SHP77 treated with DMSO at 0.1 percent for 48 hours (cell line): Measurements from ENCODE around the gene TXLNA.
A peak's percentile ranks its signal among the peaks of the same experiment; 100 is the strongest.

Experiments used
- DNase-seq: peaks from one replicate; lab custom pipeline; 2025; lab: John Stamatoyannopoulos, UW

TXLNA gene

DNA sequence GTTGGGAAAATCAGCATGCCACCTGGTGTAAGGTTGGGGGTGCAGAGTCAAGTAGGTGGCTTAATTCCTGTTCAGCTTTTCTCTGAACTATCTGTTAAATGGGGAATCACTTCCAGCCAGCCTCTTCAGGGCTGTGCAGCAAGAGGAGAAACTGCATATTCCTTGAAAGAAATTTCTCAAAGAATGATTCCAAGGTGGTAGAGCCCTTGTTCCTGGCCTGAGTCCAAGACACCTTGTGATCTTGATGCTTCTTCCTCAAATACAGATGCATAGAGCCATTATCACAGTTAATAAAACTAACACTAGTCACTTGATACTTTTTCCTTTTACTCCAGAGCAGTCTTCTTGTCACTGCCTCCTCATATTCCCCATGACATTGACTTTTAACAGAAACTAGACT is 5.2 kb downstream of the TXLNA start:
- DNase-seq: no peak

DNA sequence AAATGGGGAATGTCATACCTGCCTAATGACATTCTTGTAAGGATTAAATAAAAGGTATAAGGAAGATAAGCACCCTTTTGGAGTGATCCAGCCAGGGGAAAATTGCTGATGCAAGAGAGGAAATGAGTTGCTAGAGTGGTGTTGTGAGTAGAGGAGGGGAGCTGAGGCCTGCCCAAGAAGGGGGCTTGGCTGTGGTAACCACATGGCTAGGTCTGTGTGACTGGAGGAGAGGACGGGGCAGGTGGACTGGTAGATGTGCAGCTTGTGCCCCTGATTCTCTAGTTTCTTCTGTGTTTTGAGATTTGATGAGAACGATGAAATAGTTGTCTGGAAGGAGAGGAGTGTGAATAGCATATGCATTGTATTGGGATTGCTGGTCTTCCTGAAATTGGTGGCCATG is 6.6 kb downstream of the TXLNA start:
- DNase-seq: no peak

DNA sequence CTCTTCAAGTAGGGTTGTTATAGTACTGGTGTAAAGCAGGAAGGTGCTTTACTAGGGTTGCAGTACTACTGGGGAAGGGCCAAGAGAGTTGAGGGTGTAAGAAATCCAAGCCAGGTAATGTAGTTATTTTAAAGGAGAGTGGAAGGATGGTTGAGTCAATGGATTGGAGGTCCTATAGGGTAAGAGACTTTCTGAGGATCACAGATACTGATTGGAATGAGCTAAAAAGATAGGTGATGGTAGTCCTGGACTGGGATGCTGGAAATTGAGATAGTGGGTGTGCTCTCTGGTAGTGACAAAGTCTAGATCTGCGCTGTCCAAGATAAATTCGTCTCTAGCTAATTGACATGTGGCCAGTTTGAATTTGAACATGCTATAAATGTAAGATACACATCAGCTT is 7.0 kb downstream of the TXLNA start:
- DNase-seq: no peak

DNA sequence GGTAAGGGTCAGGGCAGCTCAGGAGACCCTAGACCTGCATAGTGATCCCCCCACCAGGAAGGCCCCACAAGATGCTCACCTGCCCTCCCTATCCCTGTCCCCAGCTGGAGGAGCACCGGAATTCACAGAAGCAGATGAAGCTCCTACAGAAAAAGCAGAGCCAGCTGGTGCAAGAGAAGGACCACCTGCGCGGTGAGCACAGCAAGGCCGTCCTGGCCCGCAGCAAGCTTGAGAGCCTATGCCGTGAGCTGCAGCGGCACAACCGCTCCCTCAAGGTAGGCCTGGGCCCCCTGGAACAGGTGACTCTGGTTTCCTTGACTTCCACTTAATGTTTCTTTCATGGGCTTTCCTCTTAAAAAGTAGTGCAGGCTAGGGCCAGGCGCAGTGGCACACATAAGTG is 8.4 kb downstream of the TXLNA start:
- no peak for DNase-seq

DNA sequence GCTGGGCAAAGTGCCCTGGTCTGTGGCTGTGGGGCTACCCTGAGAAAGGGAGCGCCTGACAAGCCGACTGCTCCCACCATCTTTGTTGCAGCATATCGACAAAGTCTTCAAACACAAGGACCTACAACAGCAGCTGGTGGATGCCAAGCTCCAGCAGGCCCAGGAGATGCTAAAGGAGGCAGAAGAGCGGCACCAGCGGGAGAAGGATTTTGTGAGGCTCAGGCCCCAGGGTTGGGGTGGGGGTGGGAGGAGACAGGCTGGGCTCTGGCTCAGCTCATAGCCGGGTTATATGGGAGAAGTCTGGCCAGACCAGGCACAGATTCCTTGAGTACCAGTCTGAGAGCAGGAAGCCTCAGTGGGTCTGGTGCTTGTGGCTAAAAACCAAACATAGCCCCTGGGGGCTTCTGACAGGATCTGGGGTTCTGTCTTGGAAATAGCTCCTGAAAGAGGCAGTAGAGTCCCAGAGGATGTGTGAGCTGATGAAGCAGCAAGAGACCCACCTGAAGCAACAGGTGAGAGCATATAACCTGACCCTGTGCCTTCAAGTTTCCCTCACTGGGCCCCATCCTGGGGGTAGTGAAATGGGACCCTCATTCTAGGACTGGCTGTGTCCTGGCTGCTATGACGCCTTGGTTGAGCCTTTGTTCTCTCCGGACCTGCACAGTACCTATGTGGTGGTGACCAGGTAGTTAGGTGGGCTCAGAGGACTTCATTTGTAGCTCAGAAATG is 12.9 kb downstream of the TXLNA start:
- DNase-seq: no peak

DNA sequence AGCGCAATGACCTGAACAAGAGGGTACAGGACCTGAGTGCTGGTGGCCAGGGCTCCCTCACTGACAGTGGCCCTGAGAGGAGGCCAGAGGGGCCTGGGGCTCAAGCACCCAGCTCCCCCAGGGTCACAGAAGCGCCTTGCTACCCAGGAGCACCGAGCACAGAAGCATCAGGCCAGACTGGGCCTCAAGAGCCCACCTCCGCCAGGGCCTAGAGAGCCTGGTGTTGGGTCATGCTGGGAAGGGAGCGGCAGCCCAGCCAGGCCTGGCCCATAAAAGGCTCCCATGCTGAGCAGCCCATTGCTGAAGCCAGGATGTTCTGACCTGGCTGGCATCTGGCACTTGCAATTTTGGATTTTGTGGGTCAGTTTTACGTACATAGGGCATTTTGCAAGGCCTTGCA is 15.5 kb downstream of the TXLNA start:
- DNase-seq: no peak

DNA sequence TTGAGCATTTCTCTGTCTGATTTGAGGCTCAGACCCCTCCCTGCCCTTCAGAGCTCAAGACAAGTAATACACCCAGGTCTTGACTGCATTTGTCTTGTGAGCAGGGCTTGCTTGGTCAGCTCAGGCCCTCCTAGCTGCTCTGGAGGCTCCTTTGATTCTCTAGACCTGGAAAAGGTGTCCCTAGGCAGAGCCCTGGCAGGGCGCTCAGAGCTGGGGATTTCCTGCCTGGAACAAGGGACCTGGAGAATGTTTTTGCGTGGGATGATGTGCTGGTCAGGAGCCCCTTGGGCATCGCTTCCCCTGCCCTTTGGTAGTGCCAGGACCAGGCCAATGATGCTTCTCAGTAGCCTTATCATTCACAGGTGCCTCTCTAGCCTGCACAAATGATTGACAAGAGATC is 16.1 kb downstream of the TXLNA start:
- DNase-seq: no peak

DNA sequence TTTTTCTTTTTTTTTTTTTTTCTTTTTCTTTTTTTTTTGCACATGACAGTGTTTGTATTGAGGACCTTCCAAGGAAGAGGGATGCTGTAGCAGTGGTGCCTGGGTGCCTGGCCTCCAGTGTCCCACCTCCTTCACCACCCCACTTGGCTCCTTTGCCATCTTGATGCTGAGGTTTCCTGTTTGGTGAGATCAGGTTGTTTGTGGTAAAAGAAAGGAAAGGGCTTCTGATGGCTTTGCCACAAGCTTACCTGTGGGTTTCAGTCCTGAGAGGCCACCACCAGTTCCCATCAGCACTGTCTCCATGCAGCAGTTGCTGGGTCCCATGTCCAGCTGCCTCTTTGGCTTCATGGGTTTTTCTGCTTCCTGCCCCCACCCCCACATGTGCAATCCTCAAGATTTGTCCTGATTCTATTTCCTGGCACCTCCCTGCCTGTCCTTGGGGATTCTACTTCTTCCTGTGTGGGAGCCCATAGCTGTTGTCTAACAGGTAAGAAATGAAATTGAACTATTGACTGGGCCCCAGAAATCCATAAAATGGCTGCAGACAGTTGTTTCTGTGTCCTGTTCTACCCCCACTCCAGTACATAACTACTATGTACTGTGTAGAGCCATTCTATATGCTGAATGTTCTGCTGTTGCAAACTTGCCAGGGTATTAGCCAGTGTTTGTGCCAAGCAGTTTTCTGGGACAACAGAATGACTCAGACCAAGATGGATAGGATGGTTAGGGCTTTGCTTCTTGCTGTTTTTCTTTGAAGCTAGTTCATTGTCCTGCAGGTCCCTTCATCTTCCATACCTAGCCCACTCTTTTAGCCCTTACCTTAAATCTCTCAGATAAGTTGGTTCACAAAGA is 16.7 kb downstream of the TXLNA start:
- DNase-seq: no peak

DNA sequence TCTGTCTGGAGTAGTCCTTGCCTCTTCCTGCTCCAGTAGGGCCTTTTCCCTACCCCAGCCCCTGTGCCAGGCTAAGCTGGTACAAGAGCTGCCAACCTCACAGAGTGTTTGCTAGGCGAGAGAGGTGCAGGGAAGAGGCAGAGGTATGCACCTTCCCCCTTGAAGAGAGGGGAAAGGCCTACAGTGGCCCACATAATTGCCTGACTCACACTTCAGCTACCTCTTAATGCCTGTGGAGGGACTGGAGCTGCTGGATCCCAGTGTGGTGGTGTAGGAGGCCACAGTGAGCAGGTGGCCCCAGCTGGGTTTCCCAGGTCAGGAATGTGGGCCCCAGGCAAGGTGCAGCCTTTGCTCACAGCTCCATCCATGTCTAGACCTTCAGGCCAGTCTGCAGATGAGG is 17.6 kb downstream of the TXLNA start:
- DNase-seq: no peak

DNA sequence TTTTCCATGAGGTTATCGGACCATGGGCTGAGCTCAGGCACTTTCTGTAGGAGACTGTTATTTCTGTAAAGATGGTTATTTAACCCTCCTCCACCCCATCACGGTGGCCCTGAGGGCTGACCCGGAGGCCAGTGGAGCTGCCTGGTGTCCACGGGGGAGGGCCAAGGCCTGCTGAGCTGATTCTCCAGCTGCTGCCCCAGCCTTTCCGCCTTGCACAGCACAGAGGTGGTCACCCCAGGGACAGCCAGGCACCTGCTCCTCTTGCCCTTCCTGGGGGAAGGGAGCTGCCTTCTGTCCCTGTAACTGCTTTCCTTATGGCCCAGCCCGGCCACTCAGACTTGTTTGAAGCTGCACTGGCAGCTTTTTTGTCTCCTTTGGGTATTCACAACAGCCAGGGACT is 18.4 kb downstream of the TXLNA start:
- DNase-seq: no peak

DNA sequence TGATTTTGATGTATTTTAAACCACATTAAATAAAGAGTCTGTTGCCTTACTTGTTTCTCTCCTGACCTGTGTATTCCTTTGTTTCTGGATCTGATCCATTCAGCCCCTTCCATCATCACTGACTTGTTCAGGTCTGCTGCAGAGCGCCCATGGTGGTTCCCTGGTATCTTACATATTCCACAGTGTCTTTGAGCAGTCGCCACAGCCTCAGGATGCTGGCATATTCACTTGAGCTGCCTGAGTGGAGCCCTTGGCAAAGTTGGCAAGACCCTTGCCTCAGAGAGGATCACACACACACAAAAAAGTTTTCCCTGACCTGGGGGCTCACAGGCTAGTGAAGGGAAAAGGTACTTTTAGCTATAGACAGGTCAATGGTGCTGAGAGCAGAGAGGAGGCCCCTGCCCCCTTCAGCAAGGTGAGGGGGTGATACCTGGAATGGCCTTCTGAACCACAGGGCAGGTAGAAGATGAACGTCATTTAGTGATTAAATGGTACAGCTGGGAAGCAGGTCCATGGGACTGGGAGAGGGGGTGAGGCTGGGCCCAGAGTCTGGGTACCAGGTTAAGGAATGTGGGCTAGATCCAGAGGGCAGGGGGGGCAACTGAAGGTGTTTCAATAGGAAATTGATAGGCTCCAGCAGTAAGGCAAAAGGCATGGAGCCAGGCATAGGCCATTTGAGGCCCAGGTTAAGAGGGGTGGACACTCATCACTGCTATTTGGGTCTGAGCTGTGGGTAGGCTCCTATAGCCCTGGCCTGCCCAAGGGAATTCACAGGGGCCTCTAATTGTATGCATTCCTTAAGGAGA is 19.0 kb downstream of the TXLNA start:
- no peak for DNase-seq

DNA sequence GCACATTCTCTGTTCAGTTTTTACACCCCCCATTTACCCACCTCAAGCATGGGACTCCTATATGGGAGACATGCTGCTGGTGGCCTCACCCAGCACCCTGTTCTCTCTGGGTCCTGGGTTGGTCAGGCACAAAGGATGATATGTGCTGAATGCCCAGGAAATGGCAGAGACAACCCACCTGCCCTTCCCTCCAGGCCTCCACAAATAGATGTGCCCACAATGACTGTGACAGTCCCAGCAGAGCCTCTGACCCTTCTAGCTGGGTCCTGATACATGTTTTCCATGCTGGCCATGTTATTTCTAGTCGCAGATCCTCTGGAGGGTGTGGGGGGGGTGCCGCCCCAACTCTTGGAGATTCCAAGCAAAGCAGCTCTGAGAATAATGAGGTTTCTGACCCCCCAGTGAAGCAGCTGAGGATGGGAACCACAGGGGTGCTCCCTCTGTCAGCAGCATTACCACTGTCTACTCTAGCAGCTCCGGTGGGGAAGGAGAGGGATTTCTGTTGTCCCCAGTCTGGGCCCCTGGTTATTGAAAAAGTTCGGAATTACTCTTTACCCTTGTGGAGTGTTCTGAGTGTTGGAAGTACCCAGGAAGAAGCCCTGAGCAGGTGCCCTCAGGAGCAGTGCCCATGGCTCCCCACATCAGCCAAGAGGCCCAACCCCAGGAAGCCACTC is 19.7 kb downstream of the TXLNA start:
- no peak for DNase-seq

DNA sequence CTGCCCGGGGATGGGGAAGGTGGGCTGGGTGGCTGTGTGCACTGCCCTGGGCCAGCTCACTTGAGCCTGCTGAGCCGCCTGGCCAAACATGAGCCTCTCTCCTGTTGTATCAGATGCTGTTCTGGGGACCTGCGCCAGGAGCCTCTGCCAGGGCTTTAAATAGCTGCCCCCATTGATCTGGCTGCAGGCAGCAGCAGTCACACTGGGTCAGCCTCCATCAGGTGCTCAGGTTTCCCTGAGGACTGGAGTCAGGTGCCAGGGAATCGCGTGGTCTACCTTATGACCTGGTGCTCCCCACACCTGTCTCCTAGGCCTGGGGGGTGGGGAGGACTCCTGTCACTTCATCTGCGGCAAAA is 20.2 kb downstream of the TXLNA start:
- no peak for DNase-seq

DNA sequence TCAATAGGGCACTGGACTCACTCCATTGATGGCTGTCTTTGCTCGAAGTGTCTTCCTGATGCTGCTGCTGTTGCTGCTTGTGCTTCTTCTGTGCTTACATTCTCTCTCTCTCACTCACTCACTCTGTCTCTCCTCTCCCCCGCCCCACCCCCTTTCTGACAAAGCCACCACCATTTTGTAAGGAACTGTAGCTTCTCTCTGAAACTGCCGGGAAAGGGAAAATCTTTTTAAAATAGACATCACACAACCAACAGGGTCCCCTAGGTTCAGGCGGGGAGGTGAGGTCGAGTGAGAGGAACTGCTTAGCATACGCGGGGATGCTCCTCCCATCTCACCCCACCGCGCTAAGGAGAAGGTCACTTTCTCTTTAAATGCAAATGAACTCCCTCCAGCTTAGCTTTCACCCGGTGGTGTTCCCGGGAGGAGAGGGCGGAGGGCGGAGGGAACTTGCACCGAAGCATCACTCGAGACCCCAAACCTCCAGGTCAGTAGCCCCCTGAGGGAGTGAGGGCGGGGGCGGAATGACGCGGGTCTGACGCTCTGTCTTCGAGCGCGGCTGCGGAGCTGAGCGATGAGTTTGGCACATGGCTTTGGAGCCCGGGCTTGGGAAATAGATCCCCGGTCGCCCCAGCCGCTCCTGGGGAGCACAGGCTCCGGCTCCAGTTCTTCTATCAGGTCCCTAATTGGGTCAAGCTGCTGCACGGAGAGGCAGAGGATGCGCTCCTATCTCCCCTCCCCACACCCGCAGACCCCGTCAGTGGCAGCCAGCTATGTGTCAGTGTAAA is 20.9 kb downstream of the TXLNA start, which contains the start of gene CCDC28B:
TSS of gene CCDC28B (plus strand) at position 370 of the 785 bp plus-strand sequence. CDS start 1,341 bp downstream, outside the sequence.
- peak; percentile 36 for DNase-seq

DNA sequence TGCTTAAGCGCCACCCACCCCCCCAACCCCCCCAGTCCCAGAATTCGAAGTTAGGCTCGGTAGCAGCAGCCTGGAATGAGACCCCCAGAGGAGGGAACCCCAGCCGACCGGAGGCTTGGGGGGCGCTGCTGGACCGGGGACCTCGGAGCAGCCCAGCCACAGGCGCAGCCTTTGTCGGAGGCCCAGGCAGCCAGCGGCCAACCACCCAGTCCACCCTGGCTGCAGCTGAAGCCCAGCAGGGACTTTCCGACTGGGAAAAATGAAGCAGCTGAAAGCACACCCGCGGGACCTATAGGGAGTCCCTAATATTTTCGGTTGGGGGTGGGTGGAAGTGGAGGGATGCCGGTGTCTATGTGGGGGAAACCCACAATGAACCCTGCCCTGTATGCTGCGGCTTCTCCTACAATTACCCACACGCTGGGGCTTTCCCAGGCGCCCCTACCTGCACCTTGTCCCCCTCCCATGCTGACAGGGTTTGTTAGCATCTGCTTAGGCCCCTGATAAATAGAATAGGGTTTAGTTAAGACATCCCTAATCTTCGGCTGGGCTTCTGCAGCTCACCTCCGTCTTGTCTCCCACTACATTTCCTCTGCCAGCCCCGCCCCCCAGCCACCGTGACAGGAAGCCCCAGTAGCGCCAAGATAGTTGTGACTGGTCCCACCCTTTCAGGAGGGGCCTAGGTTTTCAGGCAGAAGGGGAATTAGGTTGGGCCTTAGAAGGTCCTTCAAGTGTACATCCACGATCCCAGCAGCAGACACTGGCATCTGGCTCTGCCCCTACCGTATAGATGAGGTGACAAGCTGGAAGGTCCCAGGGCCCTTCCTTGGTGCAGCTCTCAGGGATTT is 21.8 kb downstream of the TXLNA start:
- DNase-seq: no peak

DNA sequence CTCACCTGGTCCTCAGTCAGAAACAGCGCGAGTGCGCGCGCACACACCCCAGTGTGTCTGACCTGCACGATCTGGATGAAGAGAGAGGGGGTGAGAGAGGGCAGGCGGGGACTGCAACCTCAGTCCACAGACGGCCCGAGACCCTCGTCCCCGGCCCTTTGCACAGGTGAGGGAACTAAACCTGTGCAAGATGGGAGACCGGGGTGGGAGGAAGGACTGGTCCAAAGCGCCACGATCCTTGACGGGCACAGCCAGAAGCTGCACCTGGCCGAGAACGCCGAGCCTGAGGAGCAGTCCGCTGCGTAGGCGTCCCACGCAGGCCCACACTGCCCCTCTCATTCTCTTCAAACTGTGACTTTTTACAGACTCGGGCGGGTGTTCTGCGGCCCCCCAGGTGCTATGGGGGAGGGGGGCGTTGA is 25.5 kb downstream of the TXLNA start:
- DNase-seq: no peak

DNA sequence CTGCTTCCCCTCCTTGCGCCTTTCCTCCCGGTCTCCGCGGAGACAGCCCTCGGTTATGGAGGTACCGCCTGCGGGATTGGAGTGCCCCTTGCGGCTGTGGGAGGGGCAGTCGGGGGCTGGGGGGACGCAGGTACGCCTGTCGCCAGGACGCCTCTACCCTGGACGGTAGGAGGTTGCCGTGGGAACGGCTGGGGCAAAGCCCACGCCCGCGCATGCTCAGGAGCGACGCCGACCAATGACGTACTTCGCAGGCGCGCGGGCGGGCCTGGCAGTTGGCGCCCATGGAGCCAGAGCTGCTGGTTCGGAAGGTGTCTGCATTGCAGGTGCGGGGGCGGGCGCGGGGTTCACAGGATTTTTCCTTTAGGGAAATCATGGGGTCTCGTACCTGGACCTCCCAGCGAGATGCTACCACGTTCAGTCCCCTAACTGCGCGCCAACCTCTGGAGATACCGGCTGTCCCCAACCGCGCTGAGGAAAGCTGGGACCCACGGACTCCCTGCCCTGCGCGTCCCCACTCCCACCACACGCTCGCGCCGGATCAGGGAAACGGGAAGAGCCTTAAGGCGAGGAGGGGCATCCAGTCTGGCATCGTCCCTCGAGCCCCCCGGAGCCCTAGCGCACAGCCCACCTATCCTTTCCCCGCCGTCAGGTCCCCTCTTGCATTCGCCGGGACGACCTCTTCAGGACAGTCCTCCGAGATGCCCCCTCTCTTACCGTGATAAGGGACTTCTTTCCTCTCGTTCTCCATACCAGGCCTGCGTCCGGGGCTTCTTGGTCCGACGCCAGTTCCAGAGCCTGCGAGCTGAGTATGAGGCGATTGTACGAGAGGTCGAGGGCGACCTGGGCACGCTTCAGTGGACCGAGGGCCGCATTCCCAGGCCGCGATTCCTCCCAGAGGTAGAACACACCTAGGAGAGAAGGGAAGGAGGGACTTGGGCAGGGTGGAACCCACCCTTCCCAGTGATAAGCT is 26.2 kb downstream of the TXLNA start, which contains the start of gene IQCC:
TSS of gene IQCC (plus strand) at position 271 of the 970 bp plus-strand sequence. CDS start at position 282, 11 bp downstream.
- DNase-seq: peak; percentile 86

DNA sequence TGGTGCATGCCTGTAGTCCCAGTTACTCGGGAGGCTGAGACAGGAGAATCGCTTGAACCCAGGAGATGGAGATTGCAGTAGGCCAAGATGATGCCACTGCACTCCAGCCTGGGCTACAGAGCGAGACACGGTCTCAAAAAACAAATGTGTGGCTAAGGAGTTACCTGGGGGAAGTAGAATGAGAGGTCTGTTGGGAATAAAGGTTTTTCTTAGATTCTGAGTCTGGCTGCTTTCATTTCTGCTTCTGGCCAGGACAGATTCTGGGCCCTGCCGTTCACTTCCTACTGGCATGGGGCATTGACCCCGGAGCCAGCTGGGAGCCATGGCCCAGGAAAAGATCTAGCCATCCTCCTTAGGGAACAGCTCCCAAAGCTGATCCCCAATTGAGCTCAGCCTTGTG is 29.0 kb downstream of the TXLNA start:
- no peak for DNase-seq

DNA sequence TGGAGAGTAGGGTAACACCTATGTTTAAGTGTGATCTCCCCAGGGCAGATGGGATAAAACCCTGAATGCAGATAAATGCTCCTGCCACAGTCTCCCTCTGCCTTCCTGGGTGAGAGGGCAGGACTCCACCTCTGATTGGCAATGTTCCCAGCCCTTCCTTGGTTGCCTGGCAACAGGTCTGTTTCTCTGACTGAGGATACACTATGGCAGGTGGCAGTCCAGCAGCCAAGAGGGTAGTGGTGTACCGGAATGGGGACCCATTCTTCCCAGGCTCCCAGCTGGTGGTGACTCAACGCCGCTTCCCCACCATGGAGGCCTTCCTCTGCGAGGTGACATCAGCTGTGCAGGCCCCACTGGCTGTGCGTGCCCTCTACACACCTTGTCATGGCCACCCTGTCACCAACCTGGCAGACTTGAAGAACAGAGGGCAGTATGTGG is 29.4 kb downstream of the TXLNA start, which contains the start of gene DCDC2B:
TSS of gene DCDC2B (plus strand) at position 199 of the 438 bp plus-strand sequence. CDS start at position 204, 5 bp downstream.
- peak; percentile 93 for DNase-seq
